Measurements from ENCODE around the gene NCOA1. TPM values are rescaled to one million over a fixed set of nuclear protein-coding genes. Genes with fewer than 3 reads are reported as not detected.
"Not testable (repeated sequence)": the region's sequence is repeated elsewhere in the genome, so short reads cannot be mapped to it uniquely, and the experiment has no call there.

The NCOA1 gene
- polyA plus RNA-seq, 3 donors, result 7.3 to 30.2 (median 10.2) TPM

DNA sequence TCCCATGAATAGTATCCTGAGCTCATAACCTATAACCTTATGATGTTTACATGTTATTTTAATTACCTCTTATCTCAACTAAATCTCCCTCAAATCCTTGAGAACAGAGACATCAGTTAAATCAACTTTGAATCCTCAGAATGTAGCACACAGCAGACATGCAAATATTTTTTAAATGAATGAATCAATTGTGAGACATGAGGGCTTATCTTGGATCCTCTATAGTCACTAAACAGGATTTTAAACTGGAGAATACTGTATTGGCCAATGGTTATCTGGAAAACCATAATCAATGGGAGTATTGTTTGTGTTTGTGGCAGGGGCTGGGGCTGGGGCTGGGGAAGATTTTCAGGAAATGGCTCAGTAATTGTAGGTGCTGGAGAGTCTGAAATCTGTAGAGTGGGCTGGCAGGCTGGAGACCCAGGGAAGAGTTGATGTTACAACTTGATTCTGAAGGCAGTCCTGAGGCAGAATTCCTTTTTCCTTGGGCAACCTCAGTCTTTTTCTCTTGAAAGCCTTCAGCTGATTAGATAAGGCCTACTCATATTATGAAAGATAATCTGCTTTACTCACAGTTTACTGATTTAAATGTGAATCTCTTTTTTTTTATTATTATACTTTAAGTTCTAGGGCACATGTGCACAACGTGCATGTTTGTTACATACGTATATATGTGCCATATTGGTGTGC is 106.3 kb downstream of the NCOA1 start:
- H3K27ac ChIP-seq (ENCODE audit: low read depth in 1 of 2, low read length in 2 of 2), result no peak overlapping the region
- no peak overlapping the region for H3K4me3 ChIP-seq (replicated peaks in 1 of 3; ENCODE audit: low read depth in 2 of 3, low read length in 3 of 3)
- H3K4me1 ChIP-seq (ENCODE audit: control insufficient read depth in 1 of 2, insufficient read depth in 2 of 2, low read length in 2 of 2), result no peaks in the 10 kb centered on the region
- Mint-ChIP-seq H3K9me3 (peaks cover 0 to 4% (median 0%) of the 10 kb centered on the region in 7 donors), H3K4me1 (peaks cover 5% of the 10 kb centered on the region), H3K4me3 (no peak overlapping the region), H3K27ac (no peak overlapping the region), H3K27me3 (ENCODE audit: low read depth in 3 of 3) (peaks cover 0 to 1% (median 0%) of the 10 kb centered on the region in 3 donors), H3K36me3 (peaks cover 14 to 16% of the 10 kb centered on the region in 2 donors)
- no peak overlapping the region for H3K4me2 ChIP-seq (replicated peaks; ENCODE audit: extremely low read depth, low read length, poor library complexity, severe bottlenecking)
- H3K36me3 ChIP-seq (replicated peaks in 1 of 2; ENCODE audit: control insufficient read depth in 1 of 2, insufficient read depth in 2 of 2, low read length in 2 of 2), result peaks cover 2 to 10% of the 10 kb centered on the region in 2 donors
- no peaks in the 10 kb centered on the region for H3K9me3 ChIP-seq (replicated peaks in 1 of 2; ENCODE audit: control insufficient read depth in 1 of 2, insufficient read depth in 1 of 2, low read length in 2 of 2)
- TF ChIP-seq, protein P1, sequence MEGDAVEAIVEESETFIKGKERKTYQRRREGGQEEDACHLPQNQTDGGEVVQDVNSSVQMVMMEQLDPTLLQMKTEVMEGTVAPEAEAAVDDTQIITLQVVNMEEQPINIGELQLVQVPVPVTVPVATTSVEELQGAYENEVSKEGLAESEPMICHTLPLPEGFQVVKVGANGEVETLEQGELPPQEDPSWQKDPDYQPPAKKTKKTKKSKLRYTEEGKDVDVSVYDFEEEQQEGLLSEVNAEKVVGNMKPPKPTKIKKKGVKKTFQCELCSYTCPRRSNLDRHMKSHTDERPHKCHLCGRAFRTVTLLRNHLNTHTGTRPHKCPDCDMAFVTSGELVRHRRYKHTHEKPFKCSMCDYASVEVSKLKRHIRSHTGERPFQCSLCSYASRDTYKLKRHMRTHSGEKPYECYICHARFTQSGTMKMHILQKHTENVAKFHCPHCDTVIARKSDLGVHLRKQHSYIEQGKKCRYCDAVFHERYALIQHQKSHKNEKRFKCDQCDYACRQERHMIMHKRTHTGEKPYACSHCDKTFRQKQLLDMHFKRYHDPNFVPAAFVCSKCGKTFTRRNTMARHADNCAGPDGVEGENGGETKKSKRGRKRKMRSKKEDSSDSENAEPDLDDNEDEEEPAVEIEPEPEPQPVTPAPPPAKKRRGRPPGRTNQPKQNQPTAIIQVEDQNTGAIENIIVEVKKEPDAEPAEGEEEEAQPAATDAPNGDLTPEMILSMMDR (IDR thresholded peaks at IDR 0.05), result no peak
- H3K9ac ChIP-seq (ENCODE audit: insufficient read depth, low read length, poor library complexity, severe bottlenecking), result no peak overlapping the region
- no peaks in the 10 kb centered on the region for H3K27me3 ChIP-seq (ENCODE audit: control insufficient read depth in 2 of 2, insufficient read depth in 2 of 2, low read length in 2 of 2)
- no peak for DNase-seq
- no peaks in the 10 kb centered on the region for H3K79me2 ChIP-seq (ENCODE audit: insufficient read depth, low read length)
- no CpG with 5 or more reads among the region's 2 CpGs for WGBS (ENCODE audit: insufficient coverage)
- intact Hi-C loops (cut with micrococcal nuclease), result no loop called here
- H4K20me1 ChIP-seq (ENCODE audit: insufficient read depth, low read length), result peaks cover 85% of the 10 kb centered on the region
- H2AFZ ChIP-seq (ENCODE audit: insufficient read depth, low read depth, low read length, poor library complexity, severe bottlenecking), result no peak overlapping the region

DNA sequence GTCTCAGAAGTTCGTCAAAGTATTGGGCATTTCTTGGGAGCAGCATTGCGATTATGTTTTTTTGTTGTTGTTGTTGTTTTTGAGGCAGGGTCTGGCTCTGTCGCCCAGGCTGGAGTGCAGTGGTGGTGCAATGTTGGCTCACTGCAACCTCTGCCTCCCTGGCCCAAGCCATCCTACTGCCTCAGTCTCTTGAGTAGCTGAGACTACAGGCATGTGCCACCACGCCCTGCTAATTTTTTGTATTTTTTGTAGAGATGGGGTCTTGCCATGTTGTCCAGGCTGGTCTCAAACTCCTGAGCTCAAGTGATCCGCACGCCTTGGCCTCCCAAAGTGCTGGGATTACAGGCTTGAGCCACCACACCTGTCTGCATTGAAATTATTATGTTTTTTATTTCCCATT is 109.1 kb downstream of the NCOA1 start:
- not testable (repeated sequence) for H3K79me2 ChIP-seq (ENCODE audit: insufficient read depth, low read length); H3K4me1 Mint-ChIP-seq; H3K27ac Mint-ChIP-seq

More for the DNA sequence above, 109.1 kb downstream of the NCOA1 start:
- H4K20me1 ChIP-seq (ENCODE audit: insufficient read depth, low read length), result peaks cover 78% of the 10 kb centered on the region
- H3K4me3 ChIP-seq (replicated peaks in 1 of 3; ENCODE audit: low read depth in 2 of 3, low read length in 3 of 3); intact Hi-C loops (cut with micrococcal nuclease); H3K27ac ChIP-seq (ENCODE audit: low read depth in 1 of 2, low read length in 2 of 2); H3K4me3 Mint-ChIP-seq; H3K9ac ChIP-seq (ENCODE audit: insufficient read depth, low read length, poor library complexity, severe bottlenecking); H3K27me3 ChIP-seq (ENCODE audit: control insufficient read depth in 2 of 2, insufficient read depth in 2 of 2, low read length in 2 of 2); H3K9me3 ChIP-seq (replicated peaks in 1 of 2; ENCODE audit: control insufficient read depth in 1 of 2, insufficient read depth in 1 of 2, low read length in 2 of 2); H3K4me2 ChIP-seq (replicated peaks; ENCODE audit: extremely low read depth, low read length, poor library complexity, severe bottlenecking); DNase-seq; H3K9me3 Mint-ChIP-seq; H3K4me1 ChIP-seq (ENCODE audit: control insufficient read depth in 1 of 2, insufficient read depth in 2 of 2, low read length in 2 of 2); H3K27me3 Mint-ChIP-seq (ENCODE audit: low read depth in 3 of 3); H2AFZ ChIP-seq (ENCODE audit: insufficient read depth, low read depth, low read length, poor library complexity, severe bottlenecking); H3K36me3 ChIP-seq (replicated peaks in 1 of 2; ENCODE audit: control insufficient read depth in 1 of 2, insufficient read depth in 2 of 2, low read length in 2 of 2): not testable (repeated sequence)
- no CpG with 5 or more reads among the region's 6 CpGs for WGBS (ENCODE audit: insufficient coverage)
- peaks cover 13 to 20% of the 10 kb centered on the region in 2 donors for H3K36me3 Mint-ChIP-seq

Measured in CD14-positive monocyte (primary cell).